AG04449 (cell line): Measurements from ENCODE around the gene GPC5.

Source experiments
- CTCF ChIA-PET: fragments of 350-600 bp; formaldehyde crosslinking; extraction: SDS; loops from one replicate; lab custom pipeline; 2021; ENCODE audit warnings: antibody characterized with exemption; lab: Yijun Ruan, JAX
- POLR2A ChIA-PET: fragments of 400-600, 350-600 bp; formaldehyde crosslinking; extraction: SDS; loops from one replicate; lab custom pipeline; 2020; ENCODE audit warnings: antibody characterized with exemption, inconsistent platforms; lab: Yijun Ruan, JAX
- DNase-seq: peaks from one replicate; pipeline ENCODE4 v3.0.0-alpha.2; 2010; ENCODE audit warnings: low read depth, low spot score
- H3K4me3 ChIP-seq: 2 replicates; pipeline ENCODE4 v1.5.1; 2011; ENCODE audit warnings: low read depth, mild to moderate bottlenecking, control low read depth, low read length
- TF ChIP-seq, protein P1 (sequence below): IDR thresholded peaks from one replicate; pipeline ENCODE4 v1.5.1; 2011; ENCODE audit warnings: mild to moderate bottlenecking, moderate library complexity, low read length, control low read depth, inconsistent platforms; ENCODE audit not compliant: insufficient read depth; ENCODE audit errors: missing control alignments

The GPC5 gene

DNA sequence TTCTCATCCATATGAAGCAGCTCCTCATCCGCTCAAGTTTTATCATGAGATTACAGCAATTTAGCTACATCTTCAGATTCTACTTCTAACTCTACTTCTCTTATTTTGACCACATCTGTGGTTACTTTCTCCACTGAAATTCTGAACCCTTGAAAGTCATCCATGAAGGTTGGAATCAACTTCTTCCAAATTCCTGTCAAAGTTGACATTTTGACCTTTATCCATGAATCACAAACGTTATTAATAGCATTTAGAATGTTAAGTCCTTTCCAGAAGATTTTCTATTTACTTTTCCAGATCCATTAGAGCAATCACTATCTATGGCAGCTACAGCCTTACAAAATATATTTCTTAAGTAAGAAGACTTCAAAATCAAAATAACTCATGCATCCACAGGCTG lies 1406.5 kb downstream of the GPC5 start:
- no peak overlapping the region for H3K4me3 ChIP-seq
- TF ChIP-seq, protein P1, sequence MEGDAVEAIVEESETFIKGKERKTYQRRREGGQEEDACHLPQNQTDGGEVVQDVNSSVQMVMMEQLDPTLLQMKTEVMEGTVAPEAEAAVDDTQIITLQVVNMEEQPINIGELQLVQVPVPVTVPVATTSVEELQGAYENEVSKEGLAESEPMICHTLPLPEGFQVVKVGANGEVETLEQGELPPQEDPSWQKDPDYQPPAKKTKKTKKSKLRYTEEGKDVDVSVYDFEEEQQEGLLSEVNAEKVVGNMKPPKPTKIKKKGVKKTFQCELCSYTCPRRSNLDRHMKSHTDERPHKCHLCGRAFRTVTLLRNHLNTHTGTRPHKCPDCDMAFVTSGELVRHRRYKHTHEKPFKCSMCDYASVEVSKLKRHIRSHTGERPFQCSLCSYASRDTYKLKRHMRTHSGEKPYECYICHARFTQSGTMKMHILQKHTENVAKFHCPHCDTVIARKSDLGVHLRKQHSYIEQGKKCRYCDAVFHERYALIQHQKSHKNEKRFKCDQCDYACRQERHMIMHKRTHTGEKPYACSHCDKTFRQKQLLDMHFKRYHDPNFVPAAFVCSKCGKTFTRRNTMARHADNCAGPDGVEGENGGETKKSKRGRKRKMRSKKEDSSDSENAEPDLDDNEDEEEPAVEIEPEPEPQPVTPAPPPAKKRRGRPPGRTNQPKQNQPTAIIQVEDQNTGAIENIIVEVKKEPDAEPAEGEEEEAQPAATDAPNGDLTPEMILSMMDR = no peak
- ChIA-PET POLR2A (no interaction called here), CTCF (no interaction called here)
- no peak for DNase-seq

DNA sequence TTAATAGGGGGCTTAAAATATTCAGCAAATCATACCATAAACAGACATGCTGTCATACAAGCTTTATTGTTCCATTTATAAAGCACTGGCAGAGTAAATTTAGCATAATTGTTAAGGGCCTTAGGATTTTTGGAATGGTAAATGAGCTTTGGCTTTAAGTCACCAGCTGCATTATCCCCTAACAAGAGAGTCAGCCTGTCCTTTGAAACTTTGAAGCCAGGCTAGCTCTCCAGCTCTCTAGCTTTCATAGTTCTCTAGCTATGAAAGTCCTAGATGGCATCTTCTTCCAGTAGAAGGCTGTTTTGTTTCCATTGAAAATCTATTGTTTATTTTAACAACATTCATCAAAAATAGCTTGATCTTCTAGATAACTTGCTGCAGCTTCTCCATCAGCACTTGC lies 1407.3 kb downstream of the GPC5 start:
- TF ChIP-seq, protein P1 = no peak
- H3K4me3 ChIP-seq = no peak overlapping the region
- ChIA-PET POLR2A (no interaction called here), CTCF (no interaction called here)
- no peak for DNase-seq

DNA sequence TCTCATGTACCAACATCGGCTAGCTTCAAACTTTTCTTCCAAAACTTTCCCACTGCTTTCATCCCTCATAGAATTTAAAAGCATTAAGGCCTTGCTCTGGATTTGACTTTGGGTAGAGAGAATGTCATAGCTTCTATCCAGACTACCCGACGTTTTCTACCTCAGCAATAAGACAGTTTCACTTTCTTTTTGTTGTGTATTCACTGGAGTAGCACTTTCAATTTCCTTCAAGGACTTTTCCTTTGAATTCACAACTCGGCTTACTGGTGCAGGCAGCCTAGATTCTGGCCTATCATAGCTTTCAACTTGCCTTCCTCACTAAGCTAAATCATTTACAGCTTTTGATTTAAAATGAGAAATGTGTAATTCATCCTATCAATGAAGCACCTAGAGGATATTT lies 1407.8 kb downstream of the GPC5 start:
- H3K4me3 ChIP-seq = no peak overlapping the region
- ChIA-PET CTCF (no interaction called here), POLR2A (no interaction called here)
- DNase-seq = no peak
- TF ChIP-seq, protein P1 = no peak

DNA sequence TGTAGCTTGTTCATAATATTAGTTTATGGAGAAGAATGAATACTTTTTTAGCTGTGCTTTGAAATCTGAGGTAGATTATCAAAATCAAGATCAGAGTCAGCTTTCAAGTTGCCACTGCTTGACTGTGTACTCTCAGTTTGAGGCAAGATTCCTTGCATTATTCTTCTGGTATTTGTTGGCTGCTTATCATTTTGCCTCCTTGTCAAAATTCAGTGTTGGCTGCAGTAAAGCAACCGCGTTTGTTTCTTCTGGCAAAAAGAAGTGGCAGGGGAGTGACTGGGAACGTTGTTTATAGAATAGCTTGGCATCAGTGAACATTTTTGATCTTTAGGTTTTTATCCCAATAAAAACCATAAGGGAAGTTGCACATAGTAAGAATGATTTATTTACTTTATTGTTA lies 1408.9 kb downstream of the GPC5 start:
- H3K4me3 ChIP-seq = no peak overlapping the region
- no peak for DNase-seq
- TF ChIP-seq, protein P1 = no peak
- ChIA-PET POLR2A (no interaction called here), CTCF (no interaction called here)

DNA sequence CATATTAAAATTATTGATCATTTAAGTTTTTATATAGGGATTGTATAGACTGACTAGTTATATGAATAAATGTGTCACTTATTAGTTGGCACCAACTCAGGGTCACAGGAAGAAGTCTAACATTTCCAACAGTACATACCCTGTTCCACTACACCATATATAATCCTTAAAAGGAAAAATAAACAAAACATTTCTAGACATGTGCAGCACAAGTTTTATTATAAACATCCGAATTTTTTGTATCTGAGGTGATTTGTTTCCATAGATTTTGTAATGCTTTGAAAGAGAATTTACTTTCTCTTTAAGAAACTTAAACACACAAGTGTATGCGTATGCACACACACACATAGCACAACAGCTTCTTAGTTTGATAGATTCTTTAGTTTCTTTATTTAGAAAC lies 1409.5 kb downstream of the GPC5 start:
- ChIA-PET POLR2A (no interaction called here), CTCF (no interaction called here)
- no peak for DNase-seq
- H3K4me3 ChIP-seq = no peak overlapping the region
- TF ChIP-seq, protein P1 = no peak

DNA sequence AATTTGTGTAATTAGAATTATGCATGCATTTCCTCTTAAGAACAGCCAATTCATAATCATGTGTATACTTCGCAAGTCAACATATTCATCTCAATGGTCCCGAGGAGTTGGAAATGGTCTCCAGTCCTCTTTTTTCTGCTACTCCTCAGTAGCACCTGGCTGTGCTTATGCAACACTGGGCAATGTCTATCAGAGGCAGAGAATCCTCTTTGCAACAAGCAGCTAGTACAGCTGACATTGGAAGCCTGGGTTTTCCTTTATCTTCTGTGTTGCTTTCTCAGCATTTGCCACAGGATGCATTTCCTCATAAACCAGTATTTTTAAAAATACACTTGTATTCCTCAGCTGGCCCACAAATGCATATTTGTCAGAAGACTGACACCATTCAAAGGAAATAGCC lies 1422.9 kb downstream of the GPC5 start:
- ChIA-PET CTCF (no interaction called here), POLR2A (no interaction called here)
- TF ChIP-seq, protein P1 = no peak
- H3K4me3 ChIP-seq = no peak overlapping the region
- no peak for DNase-seq

DNA sequence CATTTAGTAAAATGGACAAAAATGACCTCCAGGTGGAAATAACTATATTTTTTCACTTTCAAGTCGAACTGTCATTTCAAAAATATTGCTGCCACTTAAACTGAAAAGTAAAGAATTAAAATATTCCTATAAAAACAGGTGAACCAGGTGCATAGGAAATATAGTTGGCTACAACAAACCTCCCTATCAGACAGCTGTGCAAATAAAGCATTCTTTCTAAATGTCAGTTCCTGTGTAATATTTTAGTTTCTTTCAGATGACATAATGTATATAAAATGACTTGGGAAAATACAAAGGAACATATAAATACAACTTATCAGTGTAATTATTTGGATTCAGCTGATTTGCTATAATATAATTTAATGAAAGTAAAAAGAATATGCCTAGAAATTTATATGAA lies 1424.6 kb downstream of the GPC5 start:
- no peak for DNase-seq
- TF ChIP-seq, protein P1 = no peak
- POLR2A ChIA-PET = no interaction called here
- CTCF ChIA-PET = no interaction called here
- H3K4me3 ChIP-seq = no peak overlapping the region
